Ramos (cell line): ENCODE data around the gene TRIM36.

Experiments
- in situ Hi-C: fragments of 300-500 bp; cut with MboI; formaldehyde crosslinking; loops from one replicate; pipeline ENCODE4 v1.14.3; 2022; ENCODE audit warnings: low sequenced_read_pairs; ENCODE audit not compliant: unreplicated experiment

TRIM36 gene, protein sequence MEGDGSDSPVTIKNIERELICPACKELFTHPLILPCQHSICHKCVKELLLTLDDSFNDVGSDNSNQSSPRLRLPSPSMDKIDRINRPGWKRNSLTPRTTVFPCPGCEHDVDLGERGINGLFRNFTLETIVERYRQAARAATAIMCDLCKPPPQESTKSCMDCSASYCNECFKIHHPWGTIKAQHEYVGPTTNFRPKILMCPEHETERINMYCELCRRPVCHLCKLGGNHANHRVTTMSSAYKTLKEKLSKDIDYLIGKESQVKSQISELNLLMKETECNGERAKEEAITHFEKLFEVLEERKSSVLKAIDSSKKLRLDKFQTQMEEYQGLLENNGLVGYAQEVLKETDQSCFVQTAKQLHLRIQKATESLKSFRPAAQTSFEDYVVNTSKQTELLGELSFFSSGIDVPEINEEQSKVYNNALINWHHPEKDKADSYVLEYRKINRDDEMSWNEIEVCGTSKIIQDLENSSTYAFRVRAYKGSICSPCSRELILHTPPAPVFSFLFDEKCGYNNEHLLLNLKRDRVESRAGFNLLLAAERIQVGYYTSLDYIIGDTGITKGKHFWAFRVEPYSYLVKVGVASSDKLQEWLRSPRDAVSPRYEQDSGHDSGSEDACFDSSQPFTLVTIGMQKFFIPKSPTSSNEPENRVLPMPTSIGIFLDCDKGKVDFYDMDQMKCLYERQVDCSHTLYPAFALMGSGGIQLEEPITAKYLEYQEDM

DNA sequence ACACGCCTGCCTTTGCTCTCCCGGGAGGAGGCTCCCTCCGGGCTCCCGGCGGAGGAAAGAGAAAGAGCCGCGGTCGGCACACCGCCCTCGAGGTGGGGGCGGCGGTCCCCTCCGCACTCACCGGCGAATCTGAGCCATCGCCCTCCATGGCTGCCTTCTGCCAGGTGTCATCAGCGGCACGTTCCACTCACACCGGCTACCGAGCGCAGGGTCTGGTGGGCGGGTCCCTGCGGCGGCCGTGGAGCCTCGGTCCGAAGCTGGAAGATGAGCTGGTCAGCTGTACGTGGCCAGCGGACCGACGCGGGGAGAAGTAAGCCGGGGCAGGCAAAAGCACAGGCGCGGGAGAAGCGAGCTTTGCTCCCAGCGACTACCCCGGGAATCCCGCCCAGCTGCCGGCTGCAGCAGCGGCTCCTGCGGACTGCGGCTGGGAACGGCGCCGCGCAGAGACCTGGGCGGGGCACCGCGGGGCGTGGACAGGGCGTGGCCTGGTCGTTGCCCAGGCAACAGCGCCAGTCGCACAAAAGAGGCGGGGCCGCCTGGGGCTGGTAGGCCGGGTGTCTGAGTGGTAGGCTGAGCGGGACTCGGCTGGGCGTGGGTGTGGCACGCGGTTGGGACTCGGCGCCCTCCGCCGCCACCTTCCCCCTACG, at the start of gene TRIM36:
TSS of gene TRIM36 (minus strand) at position 422 of the 647 bp plus-strand sequence. CDS start at position 148, 274 bp downstream.
- in situ Hi-C loops: no loop called here

DNA sequence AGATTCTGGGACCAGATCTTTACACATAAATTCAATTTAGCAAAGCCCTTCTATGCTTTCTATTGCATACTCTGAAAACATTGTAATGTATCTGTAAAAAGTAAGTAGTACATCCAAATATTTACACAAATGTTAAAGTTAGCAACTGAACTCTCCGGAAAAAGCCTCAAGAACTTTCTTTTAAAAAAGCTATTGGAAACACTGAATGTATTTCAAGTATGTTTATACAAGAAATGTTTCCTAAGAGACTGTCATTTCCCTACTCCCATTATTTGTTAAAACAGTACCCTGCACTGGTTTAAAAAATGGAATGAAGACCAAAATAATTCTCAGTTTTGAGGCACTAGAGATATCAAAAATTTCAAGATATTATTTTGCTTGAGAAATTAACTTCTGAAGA, 44.8 kb upstream of the TRIM36 start:
- in situ Hi-C loops: no loop called here

DNA sequence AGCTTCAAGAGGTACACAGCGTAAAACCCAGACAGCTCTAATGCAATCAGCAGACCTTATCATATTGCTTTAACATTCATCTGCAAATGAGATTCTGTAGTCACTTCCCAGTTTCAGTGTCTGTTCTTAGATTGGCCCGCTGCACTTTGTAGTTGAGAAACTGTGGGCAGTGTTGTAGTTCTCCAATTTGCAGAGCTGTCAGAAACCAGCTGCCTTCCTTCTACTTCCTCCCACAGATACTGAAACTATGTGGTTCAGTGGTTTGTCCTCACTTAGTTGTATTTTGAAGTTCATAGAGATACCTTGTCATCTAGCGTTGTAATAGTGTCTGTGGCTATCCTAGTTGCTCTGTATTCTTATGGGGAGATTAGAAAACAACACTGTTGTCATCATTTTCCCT, 39.6 kb upstream of the TRIM36 start:
- in situ Hi-C loops: no loop called here

DNA sequence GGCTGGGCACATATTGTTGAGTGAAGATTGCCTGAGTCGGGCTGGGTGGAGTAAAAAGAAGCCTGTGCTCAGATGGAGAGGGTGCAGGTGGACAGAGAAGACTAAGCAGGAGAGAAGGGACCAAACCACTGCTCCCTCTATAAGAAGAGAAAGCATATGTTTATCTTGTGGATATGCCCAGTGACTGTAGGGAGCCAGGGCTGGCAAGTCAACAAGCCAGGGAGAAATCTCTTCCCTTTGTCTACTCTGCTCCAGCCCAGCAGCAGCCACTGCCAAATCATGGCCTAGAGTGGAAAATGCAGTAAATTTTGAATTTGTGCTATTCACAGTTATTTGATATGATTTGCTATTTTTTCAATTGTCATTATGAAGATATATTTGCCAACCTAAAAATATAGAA, 33.2 kb upstream of the TRIM36 start:
- in situ Hi-C loops: no loop called here

DNA sequence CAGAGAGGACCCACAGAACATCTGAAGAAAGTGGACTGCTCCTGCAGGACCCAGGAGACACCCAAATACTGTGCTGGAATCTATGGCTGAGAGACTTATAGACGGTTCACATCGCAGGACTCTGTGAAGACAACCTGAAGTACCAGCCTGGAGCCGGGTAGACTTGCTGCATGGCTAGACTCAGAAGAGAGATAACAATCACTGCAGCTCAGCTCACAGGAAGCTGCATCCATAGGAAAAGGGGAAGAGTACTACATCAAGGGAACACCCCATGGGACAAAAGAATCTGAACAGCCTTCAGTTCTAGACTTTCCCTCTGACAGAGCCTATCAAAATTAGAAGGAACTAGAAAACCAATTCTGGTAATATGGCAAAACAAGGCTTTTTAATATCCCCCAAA, 26.5 kb upstream of the TRIM36 start:
- in situ Hi-C loops: no loop called here

DNA sequence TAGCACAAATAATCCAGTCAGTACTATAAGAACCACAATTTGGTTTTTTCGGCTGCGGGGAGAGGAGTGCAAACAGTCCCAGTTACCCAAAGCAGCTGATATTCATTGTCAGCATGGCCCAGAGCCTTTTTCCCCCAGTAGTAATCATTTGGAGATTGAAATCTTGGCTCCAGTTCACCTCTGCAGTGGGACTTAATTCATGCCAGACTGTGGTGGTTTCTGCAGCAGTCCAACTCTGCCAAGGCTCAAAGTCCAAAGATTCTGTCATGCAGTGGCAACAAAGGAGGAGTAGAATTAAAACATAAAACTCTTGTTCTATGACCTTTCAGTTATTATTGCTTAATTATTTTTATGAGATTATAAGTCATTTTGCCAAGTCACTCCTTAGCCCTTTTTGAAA, 25.0 kb upstream of the TRIM36 start:
- in situ Hi-C loops: no loop called here

DNA sequence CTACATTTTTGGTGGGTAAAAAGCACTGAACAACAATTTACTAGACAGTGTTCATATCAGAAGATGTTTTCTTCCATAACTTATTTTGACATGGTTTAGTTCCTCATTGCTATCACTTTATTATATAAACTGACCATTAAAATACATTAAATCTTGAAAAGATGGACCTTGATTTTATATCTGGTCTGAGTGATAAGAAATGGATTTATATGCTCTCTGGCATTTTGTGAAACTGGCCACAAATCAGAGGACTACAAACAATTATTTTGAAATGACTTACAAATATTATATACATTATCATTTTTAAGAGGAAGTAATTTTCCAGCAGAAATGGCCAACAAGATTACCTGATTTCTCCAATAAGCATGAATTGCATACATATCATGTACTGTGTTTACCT, 23.6 kb upstream of the TRIM36 start:
- in situ Hi-C loops: no loop called here

DNA sequence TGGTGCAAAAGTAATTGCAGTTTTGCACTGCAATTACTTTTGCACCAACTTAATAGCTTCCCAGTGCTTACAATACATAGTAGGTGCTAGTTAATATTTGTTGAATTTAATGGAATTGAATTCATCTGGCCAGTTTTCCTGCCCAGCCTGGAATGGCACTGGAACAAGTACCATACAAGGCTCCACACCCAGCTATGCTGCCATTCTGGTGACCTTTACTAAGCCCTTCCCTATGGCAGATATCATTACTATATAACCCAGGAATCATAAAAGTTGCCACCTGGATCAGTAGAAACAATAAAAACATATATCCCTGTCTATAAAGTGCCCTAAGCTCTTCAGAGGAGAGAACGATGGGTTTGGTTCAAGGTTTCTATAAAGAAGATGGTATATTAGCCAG, 22.4 kb upstream of the TRIM36 start:
- in situ Hi-C loops: no loop called here

DNA sequence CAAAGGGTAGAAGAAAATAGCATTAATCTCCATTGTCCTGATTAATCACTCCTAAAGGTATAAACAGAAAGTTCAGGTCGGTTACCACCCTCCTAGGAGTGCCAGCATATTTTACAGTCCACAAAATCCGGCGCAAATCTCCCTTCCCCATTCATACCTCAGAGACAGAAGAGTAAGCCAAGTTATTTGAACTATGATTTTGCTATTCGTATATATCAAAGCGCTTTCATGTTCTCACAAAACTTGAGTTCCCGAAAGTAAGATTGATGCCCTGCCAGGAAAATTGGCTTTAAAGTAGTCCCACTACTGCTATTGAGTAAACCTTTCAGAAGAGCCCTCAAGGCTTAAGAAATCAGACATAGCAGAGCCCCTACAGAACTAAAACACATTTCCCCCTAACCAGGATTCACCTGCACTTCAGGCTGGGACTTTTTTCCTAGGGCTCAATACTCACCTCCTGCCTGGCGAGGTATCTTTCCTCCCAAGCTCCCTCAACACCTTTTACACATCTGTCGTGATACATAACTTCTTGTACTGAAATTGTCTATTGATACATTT, 21.8 kb upstream of the TRIM36 start:
- in situ Hi-C loops: no loop called here

DNA sequence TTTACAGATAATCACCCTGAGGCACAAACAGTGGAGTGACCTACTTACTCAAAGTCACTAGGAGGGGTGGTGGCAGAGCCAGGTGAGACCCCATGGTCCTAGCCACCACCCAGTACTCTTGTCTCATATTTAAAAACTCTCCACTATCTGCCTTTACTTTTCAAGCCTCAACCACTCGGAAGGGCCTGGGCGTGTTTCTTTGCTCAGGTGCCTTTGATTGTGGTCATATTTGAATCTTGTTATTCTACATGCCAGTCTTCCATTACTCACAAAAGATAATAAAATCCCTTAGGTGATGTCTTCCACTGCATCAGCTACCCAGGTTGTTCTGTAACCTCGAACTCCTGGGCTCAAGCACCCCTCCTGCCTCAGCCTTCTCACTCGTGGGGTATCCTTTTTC, 20.7 kb upstream of the TRIM36 start:
- in situ Hi-C loops: no loop called here

DNA sequence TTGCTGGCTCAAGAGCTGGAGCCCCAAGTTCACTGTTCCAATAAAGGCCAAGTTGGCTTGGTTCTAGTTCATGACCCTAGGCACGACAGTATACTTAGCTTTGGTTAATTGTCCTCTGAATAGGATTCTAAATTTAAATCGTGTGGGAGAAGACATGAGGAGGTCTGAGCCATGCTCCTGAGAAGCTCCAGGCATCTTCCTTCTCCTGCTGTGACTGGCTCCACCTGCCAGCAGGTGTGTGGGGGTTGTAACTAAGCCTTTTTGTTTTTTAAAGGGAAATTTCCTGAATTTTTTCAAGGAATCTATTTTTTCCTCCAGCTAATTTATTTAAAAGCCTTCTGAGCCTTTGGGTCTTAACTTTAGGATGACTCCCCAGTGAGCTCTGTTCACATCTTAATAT, 20.2 kb upstream of the TRIM36 start:
- in situ Hi-C loops: no loop called here

DNA sequence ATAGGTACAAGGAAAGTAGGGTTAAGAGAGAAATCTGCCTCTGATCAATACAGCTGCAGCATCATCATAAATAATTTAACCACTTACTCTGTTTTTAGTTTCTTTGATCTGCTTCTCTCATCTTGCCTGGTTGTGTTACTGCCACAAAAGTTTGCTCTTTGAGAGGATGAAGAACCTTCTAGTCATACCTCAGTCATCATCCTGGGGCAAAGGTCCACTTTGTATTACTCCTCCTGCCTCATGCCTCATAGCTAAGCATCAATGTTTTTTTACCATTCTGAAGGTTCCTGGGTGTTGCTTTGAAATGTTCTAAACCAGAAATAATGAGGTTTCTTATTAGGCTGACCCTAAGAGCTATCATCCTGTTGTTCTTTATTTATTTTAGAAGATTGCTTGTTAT, 17.1 kb upstream of the TRIM36 start:
- in situ Hi-C loops: no loop called here

DNA sequence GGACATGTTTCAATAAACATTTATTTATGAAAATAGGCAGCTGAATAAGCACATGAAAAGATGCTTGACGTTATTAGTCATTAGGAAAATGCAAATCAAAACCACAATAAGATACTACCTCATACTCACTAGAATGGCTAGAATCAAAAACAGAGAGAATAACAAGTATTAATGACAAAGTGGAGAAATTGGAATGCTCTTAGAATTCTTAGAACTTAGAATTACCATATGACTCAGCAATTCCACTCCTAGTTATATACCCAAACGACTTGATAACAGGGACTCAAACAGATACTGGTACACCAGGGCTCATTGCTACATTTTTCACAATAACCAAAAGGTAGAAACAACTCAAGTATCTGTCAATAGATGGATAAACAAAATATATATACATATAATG, 15.1 kb upstream of the TRIM36 start:
- in situ Hi-C loops: no loop called here

DNA sequence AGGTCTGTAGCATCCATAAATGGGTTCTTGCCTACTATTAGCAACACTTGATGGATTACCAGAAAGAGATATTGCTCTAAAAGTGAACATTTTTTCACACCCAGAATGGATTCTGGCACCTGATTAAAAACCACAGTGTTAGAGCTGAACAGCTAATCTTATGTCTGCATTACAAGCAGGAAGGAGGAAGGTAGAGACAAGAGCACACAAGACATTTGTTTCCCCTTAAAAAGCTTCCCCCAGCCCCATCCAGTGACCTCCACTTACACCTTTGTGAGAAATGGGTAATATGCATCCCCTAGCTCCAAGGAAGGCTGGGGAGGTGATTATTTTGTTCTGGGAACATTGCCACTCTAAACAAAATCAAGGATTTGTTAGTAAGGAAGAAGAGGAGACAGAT, 12.0 kb upstream of the TRIM36 start:
- in situ Hi-C loops: no loop called here

DNA sequence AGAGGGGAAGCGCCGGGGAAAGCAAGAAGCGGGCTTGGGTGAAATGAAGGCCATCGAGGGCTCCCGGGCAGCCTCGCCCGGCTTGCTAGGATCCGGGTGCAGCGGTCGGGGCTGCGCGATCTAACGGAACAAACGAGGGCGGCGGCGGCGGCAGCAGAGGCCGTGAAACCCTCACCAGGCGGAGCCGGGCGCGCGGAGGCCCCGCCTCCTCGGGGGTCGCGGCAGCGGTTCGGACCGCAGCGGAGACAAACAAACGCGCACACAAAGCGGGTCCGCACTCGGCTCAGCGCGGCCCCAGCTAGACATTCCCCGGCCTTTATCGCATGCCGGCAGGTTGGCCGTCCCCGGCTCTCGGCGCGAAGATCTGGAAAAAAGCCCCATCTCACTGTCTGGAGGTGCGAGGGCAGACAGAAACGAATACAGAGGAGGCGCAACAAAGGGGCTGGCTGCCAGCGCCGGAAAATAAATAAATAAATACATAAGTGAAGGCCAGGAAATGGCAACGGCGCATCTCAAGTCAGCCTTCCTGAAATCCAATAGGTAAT, 10.5 kb upstream of the TRIM36 start:
- in situ Hi-C loops: no loop called here

DNA sequence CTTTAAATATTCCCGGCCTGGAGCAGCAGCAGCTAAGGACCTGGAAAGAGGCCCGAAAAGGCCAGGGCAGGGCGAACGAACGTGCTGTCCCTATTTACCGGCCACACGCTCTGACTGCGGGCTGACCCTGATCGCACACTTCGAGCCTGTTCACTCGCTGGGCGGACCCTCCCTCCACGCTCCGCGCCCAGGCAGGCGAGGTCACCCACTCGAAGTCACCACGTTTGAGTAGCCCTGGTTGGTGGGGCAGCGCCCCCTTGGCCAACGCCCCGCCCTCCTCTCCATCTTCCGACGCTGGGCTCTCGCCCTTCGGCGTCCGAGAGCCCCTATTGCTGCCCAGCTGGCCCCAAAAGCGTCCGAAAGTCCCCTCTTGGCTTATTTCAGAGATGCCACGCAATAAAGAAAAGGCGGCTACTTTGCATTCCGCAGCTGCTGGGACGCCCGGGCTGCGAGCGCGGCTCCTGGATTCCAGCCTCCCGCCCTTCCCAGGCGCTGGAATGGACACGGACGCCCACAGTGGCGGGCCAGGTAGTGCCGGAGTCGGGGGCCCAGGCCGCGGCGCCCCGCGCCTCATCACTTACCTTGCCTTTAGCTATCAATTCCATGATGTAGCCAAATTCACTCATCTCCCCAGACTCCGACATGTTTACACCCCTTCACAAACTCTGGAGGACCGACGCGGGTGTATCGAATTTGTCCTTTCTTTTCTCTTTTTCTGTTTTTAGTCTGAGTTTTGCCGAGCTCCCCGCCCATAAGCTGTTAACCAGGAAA, 9.9 kb upstream of the TRIM36 start:
- in situ Hi-C loops: no loop called here

DNA sequence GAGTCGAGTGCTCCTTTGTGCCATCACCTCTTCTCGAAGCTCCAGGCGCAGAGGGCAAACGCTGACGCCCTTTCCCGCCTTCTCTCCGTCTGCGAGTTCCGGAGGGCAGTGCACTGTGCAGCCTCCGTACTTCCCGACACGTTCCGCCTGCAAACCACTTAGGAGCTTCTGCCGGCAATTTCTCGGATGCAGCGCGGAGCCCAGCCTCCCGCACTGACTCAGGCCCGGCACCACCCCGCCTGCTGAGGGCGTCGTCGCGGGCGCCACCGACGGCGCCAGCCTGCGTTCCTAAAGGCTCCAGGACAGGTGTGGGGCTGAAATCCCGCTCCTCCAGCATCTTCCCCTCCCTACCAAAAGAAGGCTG, 9.3 kb upstream of the TRIM36 start:
- in situ Hi-C loops: no loop called here

DNA sequence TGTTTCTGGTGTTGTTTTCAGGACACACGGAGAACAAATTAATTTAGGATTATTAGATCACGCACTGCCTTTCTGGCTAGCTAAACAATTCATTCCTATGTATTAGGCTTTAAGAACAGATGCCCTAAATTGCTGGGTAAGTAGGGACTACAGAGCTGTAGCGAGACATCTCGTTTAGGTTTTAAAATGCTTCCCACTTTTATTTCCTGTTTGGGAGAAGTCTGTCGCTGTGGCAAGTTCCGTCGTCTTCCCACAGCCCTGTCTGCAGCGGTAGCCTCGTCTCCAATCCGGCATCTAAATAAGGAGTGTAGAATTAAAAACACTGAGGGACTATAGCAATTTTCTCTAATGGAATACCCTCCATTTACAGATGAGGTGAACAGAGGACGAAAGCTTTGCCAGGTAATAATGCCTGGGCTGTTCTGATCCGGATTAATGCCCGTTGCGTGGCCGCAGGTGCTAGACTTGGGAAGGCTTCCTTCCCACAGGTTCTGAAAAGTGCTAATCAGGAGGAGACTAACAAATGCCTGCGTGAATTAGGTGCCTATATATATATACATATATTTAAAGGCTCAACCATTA, 1.3 kb upstream of the TRIM36 start:
- in situ Hi-C loops: no loop called here

DNA sequence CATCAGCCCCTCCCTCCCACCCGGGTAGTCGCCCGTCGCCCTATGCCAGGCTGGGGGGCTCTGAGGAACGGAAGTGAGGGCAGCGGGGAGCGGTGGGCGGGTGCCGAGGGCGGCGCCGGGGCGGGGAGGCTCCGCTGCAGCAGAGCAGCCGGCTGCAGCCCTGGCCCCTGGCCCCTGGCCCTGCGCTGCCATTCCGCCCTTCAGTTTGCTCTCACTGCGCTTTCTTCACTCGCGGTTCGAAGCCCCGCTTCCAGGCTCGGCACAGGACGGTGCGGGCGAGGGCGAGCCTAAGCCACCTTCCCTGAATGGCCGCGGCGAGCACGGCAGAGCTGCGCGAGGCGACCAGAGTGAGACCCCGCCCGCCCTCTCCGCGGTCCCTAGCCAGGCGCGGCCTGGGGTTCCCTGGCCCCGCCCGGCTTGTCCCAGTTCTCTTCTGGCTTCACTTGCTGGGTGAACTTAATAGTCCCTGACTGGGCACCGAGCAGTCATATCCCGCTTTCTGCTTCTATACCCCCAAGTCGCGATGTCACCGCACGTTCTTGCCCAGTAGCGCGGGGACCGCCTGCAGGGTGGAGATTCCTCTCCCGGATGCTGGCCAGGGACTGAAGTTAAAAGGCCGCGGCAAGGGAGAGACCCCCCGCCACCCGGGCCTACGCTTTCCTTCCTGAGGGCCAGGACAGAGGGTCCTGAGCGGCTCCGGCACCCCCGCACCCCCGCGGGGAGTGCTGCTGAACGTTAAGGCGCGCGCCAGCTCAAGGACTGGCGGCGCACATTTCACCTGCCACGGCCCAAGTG, 623 bp upstream of the TRIM36 start:
- in situ Hi-C loops: no loop called here
